Smooth muscle cell (in vitro differentiated cells): ENCODE measurements around the gene RFPL1. TPM values are rescaled to one million over a fixed set of nuclear protein-coding genes. Genes with fewer than 3 reads are reported as not detected.
A peak's percentile ranks its signal among the peaks of the same experiment; 100 is the strongest.

Source experiments
- DNase-seq: peaks from one replicate; lab custom pipeline; 2025; ENCODE audit not compliant: unreplicated experiment; lab: John Stamatoyannopoulos, UW
- H2AFZ ChIP-seq: fragments of 200-600 bp; sonication (generic); 2 replicates; pipeline ENCODE4 v1.6.0; 2016; ENCODE audit warnings: antibody characterized with exemption, low read depth, mild to moderate bottlenecking
- H3F3A ChIP-seq: fragments of 200-600 bp; sonication (generic); 2 replicates; pipeline ENCODE4 v1.6.0; 2017; ENCODE audit warnings: antibody characterized with exemption, low read depth
- H3K27ac ChIP-seq: fragments of 200-600 bp; sonication (generic); 2 replicates; pipeline ENCODE4 v1.5.1; 2016; ENCODE audit warnings: low read depth, mild to moderate bottlenecking
- H3K27me3 ChIP-seq: fragments of 200-600 bp; sonication (generic); 2 replicates; pipeline ENCODE4 v1.6.1; 2016; ENCODE audit warnings: low read depth, mild to moderate bottlenecking
- H3K36me3 ChIP-seq: fragments of 200-600 bp; sonication (generic); 2 replicates; pipeline ENCODE4 v1.5.1; 2016; ENCODE audit warnings: low read depth
- H3K4me1 ChIP-seq: fragments of 200-600 bp; sonication (generic); 2 replicates; pipeline ENCODE4 v1.5.1; 2016; ENCODE audit warnings: low read depth
- H3K4me2 ChIP-seq: fragments of 200-600 bp; sonication (generic); 2 replicates; pipeline ENCODE4 v1.6.0; 2016; ENCODE audit warnings: mild to moderate bottlenecking
- H3K4me3 ChIP-seq: fragments of 200-600 bp; sonication (generic); 2 replicates; pipeline ENCODE4 v1.5.1; 2016; ENCODE audit warnings: mild to moderate bottlenecking
- H3K79me2 ChIP-seq: fragments of 200-600 bp; sonication (generic); 2 replicates; pipeline ENCODE4 v1.6.0; 2016; ENCODE audit warnings: low read depth, mild to moderate bottlenecking
- H3K9ac ChIP-seq: fragments of 200-600 bp; sonication (generic); 2 replicates; pipeline ENCODE4 v1.6.0; 2016; ENCODE audit warnings: low read depth
- H3K9me3 ChIP-seq: fragments of 200-600 bp; sonication (generic); replicated peaks from 2 replicates; pipeline ENCODE4 v1.5.1; 2016; ENCODE audit warnings: low read depth
- H4K20me1 ChIP-seq: fragments of 200-600 bp; sonication (generic); 2 replicates; pipeline ENCODE4 v1.6.0; 2016; ENCODE audit warnings: low read depth
- CTCF ChIP-seq: fragments of 200-600 bp; sonication (generic); IDR thresholded peaks from 2 replicates; pipeline ENCODE4 v1.5.1; 2017; ENCODE audit warnings: borderline replicate concordance, mild to moderate bottlenecking, antibody characterized with exemption; ENCODE audit not compliant: insufficient read depth, poor library complexity, severe bottlenecking
- WGBS: methylation state at CpG from one replicate; pipeline ENCODE4 v1.1.7; 2016; ENCODE audit warnings: low lambda C conversion rate; 5-methylcytosine and 5-hydroxymethylcytosine counted together
- polyA plus RNA-seq: library from polyadenylated mRNA; unstranded; fragments of >200 nt; fragmentation: Nextera tagmentation; extraction: Ambion mirVana; gene quantifications from 2 replicates; pipeline ENCODE4 v1.2.1, GENCODE V29; 2016
- total RNA-seq: library from RNA; depleted of rRNA; stranded (reverse); fragments of >200 nt; gene quantifications from 2 replicates; pipeline ENCODE4 v1.2.3, GENCODE V29; 2014

RFPL1 gene
- total and polyA plus RNA-seq, 2 experiments from 2014 or later, result 0.16 TPM; not detected in 1

- Histone ChIP-seq H3K36me3 (no peaks in the 10 kb centered on the region), H3K4me2 (no peak overlapping the region), H3F3A (no peaks in the 10 kb centered on the region), H3K27me3 (no peaks in the 10 kb centered on the region), H4K20me1 (no peaks in the 10 kb centered on the region), H3K9me3 (no peaks in the 10 kb centered on the region), H3K4me1 (peaks cover 4% of the 10 kb centered on the region), H3K9ac (no peak overlapping the region), H3K27ac (peak overlapping the region; percentile 63), H3K4me3 (no peak overlapping the region), H3K79me2 (no peaks in the 10 kb centered on the region), H2AFZ (no peak overlapping the region)
- no peak for TF ChIP-seq CTCF
- WGBS, result 78% methylated on average over 9 of the region's 9 CpGs
- DNase-seq, result no peak
Observed at GRCh38 chr22:29456211-29456671, 17.9 kb downstream of the RFPL1 start.

GRCh38 chr22:29457730-29458129, 19.3 kb downstream of the RFPL1 start:
- Histone ChIP-seq H3K4me1 (peaks cover 4% of the 10 kb centered on the region), H3K27ac (no peak overlapping the region), H3K27me3 (no peaks in the 10 kb centered on the region), H3K9me3 (no peaks in the 10 kb centered on the region), H2AFZ (no peak overlapping the region), H3F3A (no peaks in the 10 kb centered on the region), H3K4me2 (no peak overlapping the region), H3K4me3 (no peak overlapping the region), H3K36me3 (no peaks in the 10 kb centered on the region), H3K9ac (no peak overlapping the region), H4K20me1 (no peaks in the 10 kb centered on the region), H3K79me2 (no peaks in the 10 kb centered on the region)
- no peak for DNase-seq
- 24% methylated on average over 4 of the region's 4 CpGs for WGBS
- TF ChIP-seq CTCF, result no peak

GRCh38 chr22:29458551-29458950, 20.2 kb downstream of the RFPL1 start:
- H2AFZ ChIP-seq, result no peak overlapping the region
- H3K9ac ChIP-seq, result no peak overlapping the region
- no peak overlapping the region for H3K27ac ChIP-seq
- H3K27me3 ChIP-seq, result no peaks in the 10 kb centered on the region
- no peaks in the 10 kb centered on the region for H3F3A ChIP-seq
- no peaks in the 10 kb centered on the region for H3K79me2 ChIP-seq
- H3K36me3 ChIP-seq, result no peaks in the 10 kb centered on the region
- no peaks in the 10 kb centered on the region for H3K9me3 ChIP-seq
- no peak overlapping the region for H3K4me2 ChIP-seq
- H3K4me3 ChIP-seq, result no peak overlapping the region
- no peak for TF ChIP-seq CTCF
- H4K20me1 ChIP-seq, result no peaks in the 10 kb centered on the region
- no peak for DNase-seq
- H3K4me1 ChIP-seq, result peaks cover 4% of the 10 kb centered on the region

GRCh38 chr22:29459773-29460172, 21.4 kb downstream of the RFPL1 start:
- no peak for TF ChIP-seq CTCF
- H4K20me1 ChIP-seq, result no peaks in the 10 kb centered on the region
- H2AFZ ChIP-seq, result no peak overlapping the region
- no peaks in the 10 kb centered on the region for H3F3A ChIP-seq
- no peaks in the 10 kb centered on the region for H3K36me3 ChIP-seq
- H3K9me3 ChIP-seq, result no peaks in the 10 kb centered on the region
- H3K9ac ChIP-seq, result no peak overlapping the region
- 79% methylated on average over 9 of the region's 9 CpGs for WGBS
- no peak overlapping the region for H3K4me3 ChIP-seq
- DNase-seq, result no peak
- H3K4me2 ChIP-seq, result no peak overlapping the region
- peaks cover 4% of the 10 kb centered on the region for H3K4me1 ChIP-seq
- H3K27me3 ChIP-seq, result no peaks in the 10 kb centered on the region
- no peaks in the 10 kb centered on the region for H3K79me2 ChIP-seq
- no peak overlapping the region for H3K27ac ChIP-seq
